ENCODE results near the gene TRIM65. TPM values are rescaled to one million over a fixed set of nuclear protein-coding genes. Genes with fewer than 3 reads are reported as not detected.

The TRIM65 gene
- total and polyA plus RNA-seq, 2 of the 13 experiments (the other 11 are each of a cell fraction or from before 2014, with no cell fraction given): 10.3 to 22.4 TPM

DNA sequence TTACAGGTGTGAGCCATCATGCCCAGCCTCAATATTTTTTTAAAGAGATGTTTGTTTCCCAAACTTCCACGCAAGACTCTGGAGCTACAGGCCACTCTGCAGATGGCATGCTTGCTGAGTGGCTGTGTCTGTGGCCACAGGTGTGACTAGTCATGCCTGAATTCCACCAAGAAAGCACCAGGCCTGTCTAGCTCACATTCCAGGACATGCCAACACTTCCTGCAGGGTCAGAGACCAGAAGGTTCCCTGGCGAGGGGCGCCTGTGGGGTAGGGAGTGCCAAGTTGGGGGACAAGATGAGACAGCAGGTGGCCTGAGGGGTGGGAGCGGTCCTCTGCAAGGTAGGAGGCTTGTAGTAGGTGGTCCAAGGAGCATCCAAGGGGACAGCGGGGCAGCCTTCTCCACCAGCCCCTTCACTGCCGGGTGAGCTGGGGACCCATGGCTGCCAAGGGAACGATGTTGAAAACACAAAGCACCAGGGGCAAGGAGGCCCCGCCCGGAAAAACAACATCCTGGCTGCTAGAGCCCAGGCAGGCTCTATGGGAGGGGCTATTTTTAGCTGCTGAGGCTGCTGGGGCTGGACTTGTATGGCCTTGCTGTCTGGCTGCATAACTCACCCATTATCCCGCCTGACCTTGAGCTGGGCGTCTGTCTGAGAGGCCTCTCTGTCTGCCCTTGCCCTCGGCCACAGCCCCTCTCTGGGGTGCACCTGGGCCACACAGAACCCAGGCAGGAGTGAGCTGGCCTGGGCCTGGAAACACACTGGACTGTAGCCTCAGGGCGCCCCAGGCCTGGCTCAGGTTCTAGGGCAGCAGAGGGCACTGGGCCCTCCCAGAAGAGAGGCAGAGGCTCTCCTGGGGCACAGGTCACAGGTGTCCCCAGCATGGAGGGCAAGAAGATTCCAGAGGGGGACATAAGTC is 24.1 kb downstream of the TRIM65 start (continued):
- peak; percentile 45; the same call in 1 of the 2 replicates for TF ChIP-seq NFE2L1 (CRISPR knock-in tag; IDR thresholded peaks at IDR 0.05; ENCODE audit: borderline replicate concordance)
- TF ChIP-seq NFKB2 (CRISPR knock-in tag; IDR thresholded peaks at IDR 0.05; ENCODE audit: borderline replicate concordance): peak; percentile 87; the same call in 1 of the 2 replicates
- no peak for TF ChIP-seq ATF7-NPFF (CRISPR knock-in tag; IDR thresholded peaks at IDR 0.05; ENCODE audit: low read depth)
- TF ChIP-seq RBAK (CRISPR knock-in tag; IDR thresholded peaks at IDR 0.05): 0 out of 2 replicates have a peak, but pooled peaks have one; percentile 12
- no peak for TF ChIP-seq MAFK (conservative IDR thresholded peaks at IDR 0.05 in 1 of 2, IDR thresholded peaks at IDR 0.05 in 1 of 2; ENCODE audit: low read length in 2 of 2)
- TF ChIP-seq SIX4 (CRISPR knock-in tag; IDR thresholded peaks at IDR 0.05): peak; percentile 77; the same call in 1 of the 2 replicates
- peak; percentile 53; the same call in 1 of the 2 replicates for TF ChIP-seq PHF20 (CRISPR knock-in tag; IDR thresholded peaks at IDR 0.05)
- TF ChIP-seq, protein P1, sequence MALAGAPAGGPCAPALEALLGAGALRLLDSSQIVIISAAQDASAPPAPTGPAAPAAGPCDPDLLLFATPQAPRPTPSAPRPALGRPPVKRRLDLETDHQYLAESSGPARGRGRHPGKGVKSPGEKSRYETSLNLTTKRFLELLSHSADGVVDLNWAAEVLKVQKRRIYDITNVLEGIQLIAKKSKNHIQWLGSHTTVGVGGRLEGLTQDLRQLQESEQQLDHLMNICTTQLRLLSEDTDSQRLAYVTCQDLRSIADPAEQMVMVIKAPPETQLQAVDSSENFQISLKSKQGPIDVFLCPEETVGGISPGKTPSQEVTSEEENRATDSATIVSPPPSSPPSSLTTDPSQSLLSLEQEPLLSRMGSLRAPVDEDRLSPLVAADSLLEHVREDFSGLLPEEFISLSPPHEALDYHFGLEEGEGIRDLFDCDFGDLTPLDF (CRISPR knock-in tag; IDR thresholded peaks at IDR 0.05): peak; percentile 66; the same call in 1 of the 2 replicates
- peak; percentile 58; the same call in 1 of the 2 replicates for TF ChIP-seq KLF6 (CRISPR knock-in tag; IDR thresholded peaks at IDR 0.05)
- peak; percentile 86; the same call in 1 of the 2 replicates for TF ChIP-seq ZNF512 (CRISPR knock-in tag; IDR thresholded peaks at IDR 0.05)
- TF ChIP-seq ZMAT5 (CRISPR knock-in tag; IDR thresholded peaks at IDR 0.05; ENCODE audit: borderline replicate concordance, low read depth): no peak
- TF ChIP-seq ZNF460 (CRISPR knock-in tag; IDR thresholded peaks at IDR 0.05; ENCODE audit: borderline replicate concordance): peak; percentile 59; the same call in 1 of the 2 replicates
- peak; percentile 83 for TF ChIP-seq THAP11 (CRISPR knock-in tag; IDR thresholded peaks at IDR 0.05)
- TF ChIP-seq NR2F1 (CRISPR knock-in tag; IDR thresholded peaks at IDR 0.05): peak; percentile 23 to 58; a peak in 2 of 4 replicates
- TF ChIP-seq CBX1 (IDR thresholded peaks at IDR 0.05; ENCODE audit: low read depth): peak; percentile 86
- peak; percentile 45; the same call in 1 of the 2 replicates for TF ChIP-seq ZNF274 (CRISPR knock-in tag; IDR thresholded peaks at IDR 0.05)
- peak; percentile 94 for TF ChIP-seq AGO1 (IDR thresholded peaks at IDR 0.05; ENCODE audit: low read depth, low read length, poor library complexity, severe bottlenecking)
- peak; percentile 98 for TF ChIP-seq RXRB (CRISPR knock-in tag; IDR thresholded peaks at IDR 0.05; ENCODE audit: borderline replicate concordance)
- TF ChIP-seq ZGPAT (CRISPR knock-in tag; IDR thresholded peaks at IDR 0.05): peak; percentile 98
- no peak for TF ChIP-seq ZNF484 (CRISPR knock-in tag; IDR thresholded peaks at IDR 0.05; ENCODE audit: borderline replicate concordance, low read depth)
- no peak for TF ChIP-seq U2AF2 (IDR thresholded peaks at IDR 0.05; ENCODE audit: low read depth, low read length)
- no peak for TF ChIP-seq ZNF34 (CRISPR knock-in tag; IDR thresholded peaks at IDR 0.05; ENCODE audit: borderline replicate concordance)
- TF ChIP-seq MATR3 (CRISPR knock-in tag; IDR thresholded peaks at IDR 0.05): no peak
- peak; percentile 100 for TF ChIP-seq MEF2D (CRISPR knock-in tag; IDR thresholded peaks at IDR 0.05)

Measured in HepG2 (cell line).